HG02588 (cell line): ENCODE results near the gene ID3.
"Not testable (repeated sequence)": the region's sequence is repeated elsewhere in the genome, so short reads cannot be mapped to it uniquely, and the experiment has no call there.

Experiments
- ATAC-seq: cut with Tn5 transposase; IDR thresholded peaks from one replicate; pipeline ENCODE4 v1.9.1; 2021; ENCODE audit warnings: mild to moderate bottlenecking, moderate library complexity; ENCODE audit not compliant: unreplicated experiment

Gene ID3

GRCh38 chr1:23553231-23554126 is 5.8 kb downstream of the ID3 start:
- ATAC-seq = no peak

GRCh38 chr1:23551849-23552248 is 7.5 kb downstream of the ID3 start:
- ATAC-seq = no peak

GRCh38 chr1:23548704-23549143 is 10.6 kb downstream of the ID3 start:
- ATAC-seq = no peak

GRCh38 chr1:23546897-23547584 is 12.3 kb downstream of the ID3 start:
- no peak for ATAC-seq

DNA sequence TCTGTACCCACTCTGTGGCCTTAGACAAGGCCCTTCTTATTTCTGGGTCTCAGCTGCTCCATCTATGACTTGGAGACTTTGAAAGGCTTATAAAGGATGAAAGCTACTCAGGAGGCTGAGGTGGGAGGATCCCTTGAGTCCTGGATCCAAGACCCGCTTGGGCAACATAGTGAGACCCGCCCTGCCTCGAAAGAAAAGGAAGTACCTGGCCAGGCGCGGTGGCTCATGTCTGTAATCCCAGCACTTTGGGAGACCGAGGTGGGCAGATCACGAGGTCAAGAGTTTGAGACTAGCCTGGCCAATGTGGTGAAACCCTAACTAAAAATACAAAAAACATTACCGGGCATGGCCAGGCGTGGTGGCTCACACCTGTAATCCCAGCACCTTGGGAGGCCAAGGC is 13.4 kb downstream of the ID3 start:
- no peak for ATAC-seq

- no peak for ATAC-seq
Measured at GRCh38 chr1:23544444-23545389, 14.6 kb downstream of the ID3 start.

DNA sequence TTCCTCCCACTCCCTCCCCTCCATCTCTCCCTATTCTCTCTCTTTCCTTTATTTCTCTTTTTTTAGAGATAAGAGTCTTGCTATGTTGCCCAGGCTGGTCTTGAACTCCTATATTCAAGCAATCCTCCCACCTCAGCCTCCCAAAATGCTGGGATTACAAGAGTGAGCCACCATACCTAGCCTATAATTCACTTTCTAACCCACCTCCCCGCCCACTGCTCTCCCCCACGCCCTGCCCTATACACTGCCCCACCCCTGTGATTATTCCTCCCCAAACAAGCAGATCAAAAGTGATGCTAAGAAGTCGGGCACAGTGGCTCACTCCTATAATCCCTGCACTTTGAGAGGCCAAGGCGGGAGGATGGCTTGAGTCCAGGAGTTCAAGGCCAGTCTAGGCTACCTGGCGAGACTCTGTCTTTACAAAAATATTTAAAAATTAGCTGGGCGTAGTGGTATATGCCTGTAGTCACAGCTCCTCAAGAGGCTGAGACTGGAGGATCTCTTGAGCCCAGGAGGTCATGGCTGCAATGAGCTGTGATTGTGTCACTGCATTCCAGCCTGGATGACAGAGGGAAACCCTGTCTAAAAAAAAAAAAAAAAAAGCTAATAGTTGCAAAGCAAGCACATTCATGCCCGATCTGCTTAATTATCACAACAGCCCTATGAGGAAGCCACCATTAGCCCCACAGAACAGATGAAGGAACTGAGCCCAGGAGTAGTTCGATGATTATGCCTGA is 15.4 kb downstream of the ID3 start:
- no peak for ATAC-seq

- not testable (repeated sequence) for ATAC-seq
Measured at GRCh38 chr1:23542940-23543339, 16.4 kb downstream of the ID3 start.

- peak; percentile 70 for ATAC-seq
Measured at GRCh38 chr1:23539698-23540266, 19.5 kb downstream of the ID3 start.

DNA sequence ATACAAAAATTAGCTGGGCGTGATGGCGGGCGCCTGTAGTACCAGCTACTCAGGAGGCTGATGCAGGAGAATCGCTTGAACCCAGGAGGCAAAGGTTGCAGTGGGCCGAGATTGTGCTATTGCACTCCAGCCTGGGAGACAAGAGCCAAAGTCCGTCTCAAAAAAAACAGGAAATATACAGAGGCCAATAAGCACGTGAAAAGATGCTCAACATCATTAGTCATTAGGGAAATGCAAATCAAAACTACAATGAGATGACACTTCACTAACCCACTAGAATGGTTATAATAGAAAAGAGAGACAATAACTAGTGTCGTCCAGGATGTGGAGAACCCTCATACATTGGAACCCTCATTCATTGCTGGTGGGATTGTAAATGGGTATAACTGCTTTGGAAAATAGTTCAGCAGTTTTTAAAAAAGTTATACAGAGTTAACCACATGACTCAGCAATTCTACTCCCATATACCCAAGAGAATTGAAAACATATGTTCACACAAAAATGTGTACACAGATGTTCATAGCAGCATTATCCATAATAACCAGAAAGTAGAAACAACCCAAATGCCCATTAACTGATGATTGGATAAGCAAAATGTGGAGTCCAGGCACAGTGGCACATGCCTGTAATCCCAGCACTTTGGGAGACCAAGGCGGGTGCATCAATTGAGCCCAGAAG is 21.9 kb downstream of the ID3 start:
- no peak for ATAC-seq

DNA sequence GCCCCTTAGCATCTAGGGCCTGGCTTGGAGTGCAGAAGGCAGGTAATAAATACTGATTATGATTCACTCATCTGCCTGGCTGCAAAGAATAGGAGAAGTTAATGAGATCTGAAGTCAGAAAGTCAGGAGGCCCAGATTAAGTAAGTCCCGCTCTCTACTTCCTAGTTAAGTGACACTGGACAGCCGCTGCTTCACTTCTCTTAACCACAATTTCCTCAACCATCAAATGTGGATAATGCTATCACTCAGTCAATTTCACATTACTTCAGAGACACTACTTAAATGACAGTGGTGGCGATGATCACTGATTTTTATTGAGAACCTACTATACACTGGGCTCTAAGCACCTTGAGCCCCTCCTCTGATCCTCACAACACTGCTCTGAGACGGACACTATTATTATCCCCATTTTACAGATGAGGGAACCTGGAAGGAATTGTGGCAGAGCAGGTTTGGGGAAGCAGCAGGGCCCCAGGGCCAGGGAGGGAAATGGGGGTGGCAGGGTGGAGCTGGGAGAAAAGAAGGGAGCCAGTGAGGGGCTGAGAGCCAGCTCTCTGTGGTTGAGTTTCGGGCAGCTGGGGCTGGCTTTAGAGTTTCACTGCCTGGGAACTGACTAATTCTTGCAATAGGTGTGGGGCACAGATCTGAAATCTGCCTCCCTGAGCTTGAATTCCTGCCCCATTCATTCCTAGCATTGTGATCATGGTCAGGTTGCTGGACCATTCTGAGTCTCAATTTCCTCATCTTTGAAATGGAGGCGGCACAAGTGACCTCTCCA is 25.9 kb downstream of the ID3 start:
- ATAC-seq = no peak

- no peak for ATAC-seq
Measured at GRCh38 chr1:23531562-23532094, 27.7 kb downstream of the ID3 start.

DNA sequence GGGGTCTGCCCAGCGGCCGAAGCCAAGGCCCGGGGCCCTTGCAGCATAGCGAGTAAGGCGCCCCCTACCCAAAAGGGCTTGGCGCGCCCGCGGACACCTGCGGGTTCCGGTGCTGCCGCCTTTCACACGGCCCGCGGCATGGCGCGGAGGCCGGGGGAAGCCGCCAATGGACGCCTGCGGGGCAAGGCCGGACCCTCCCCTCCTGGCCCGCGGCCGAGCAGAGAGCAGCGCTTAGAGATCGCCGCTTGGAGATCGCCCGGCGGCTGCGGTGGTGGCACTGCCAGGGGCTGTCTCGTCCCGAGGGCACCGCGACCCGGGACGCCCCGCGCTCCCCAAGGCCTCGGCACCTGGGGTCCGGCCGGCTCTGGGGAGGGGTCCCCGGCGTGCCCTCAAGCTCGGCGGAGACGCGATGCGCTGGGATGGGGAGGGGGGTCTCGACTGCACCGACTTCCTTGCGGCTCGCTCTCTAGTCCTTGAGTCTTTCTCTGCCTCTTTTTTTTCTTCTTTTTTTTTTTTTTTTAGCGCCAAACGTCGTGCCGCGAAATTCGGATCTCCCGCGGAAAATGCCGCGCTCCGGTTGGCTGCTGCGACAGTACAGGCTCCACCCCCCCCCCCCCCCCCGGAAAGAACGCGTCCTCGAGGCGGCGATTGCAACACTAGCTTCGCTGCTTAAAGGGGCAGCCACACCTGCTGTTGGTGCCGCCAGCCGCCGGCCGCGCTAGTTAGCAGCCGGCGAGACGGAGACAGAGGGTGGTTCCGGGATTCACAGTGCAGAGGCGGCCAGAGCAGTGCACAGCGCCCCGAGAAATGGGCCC is 28.3 kb downstream of the ID3 start, which contains the start of gene E2F2:
E2F2 (minus strand) TSS at position 487 of the 815 bp plus-strand sequence; CDS start at position 47, 440 bp downstream.
- ATAC-seq = peak; percentile 33

DNA sequence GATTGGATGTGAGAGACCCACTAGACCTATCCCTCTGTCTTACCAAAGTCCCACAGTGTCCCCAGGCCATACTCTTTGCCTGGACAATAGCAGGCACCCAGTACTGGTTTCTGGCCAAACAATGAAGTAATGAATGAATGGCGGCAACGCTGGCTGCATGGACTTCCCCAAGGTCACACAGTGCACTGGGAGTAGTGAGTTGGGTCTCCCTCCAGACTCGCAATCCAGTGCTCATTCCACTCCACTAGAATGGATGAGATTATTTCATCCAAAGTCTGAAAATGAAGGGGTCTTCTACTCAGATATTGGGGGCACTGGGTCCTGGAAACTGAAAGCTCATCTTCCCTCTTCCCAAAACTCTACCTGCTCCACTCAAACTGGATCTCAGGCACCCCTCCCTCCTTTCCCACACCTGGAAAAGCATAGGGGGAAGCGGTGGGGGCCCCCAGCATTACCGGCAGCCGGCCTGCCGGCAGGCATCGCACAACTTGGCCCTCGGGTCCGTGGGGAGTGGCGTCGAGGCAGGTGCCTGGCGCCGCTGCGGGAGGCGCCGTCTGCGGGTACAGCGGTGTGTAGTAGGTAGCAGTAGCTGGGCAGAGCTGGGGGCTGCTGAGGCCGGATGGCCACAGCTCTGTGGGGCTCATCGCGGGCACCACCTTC is 29.1 kb downstream of the ID3 start:
- ATAC-seq = no peak

- no peak for ATAC-seq
Measured at GRCh38 chr1:23529146-23530086, 29.9 kb downstream of the ID3 start.
